MM.1S (cell line): ENCODE data around the gene NACAD.

ENCODE experiments used
- DNase-seq: peaks from one replicate; pipeline ENCODE4 v3.0.0-alpha.2; 2015
- H2AFZ ChIP-seq: fragments of 300-600 bp; sonication (generic); 2 replicates; pipeline ENCODE4 v1.6.0; 2016; ENCODE audit warnings: antibody characterized with exemption, low read length
- H3F3A ChIP-seq: fragments of 300-600 bp; sonication (generic); 2 replicates; pipeline ENCODE4 v1.6.1; 2016; ENCODE audit warnings: mild to moderate bottlenecking, antibody characterized with exemption, low read length, moderate library complexity, mixed read lengths; ENCODE audit not compliant: insufficient read depth
- H3K27ac ChIP-seq: fragments of 300-600 bp; sonication (generic); 2 replicates; pipeline ENCODE4 v1.5.1; 2016; ENCODE audit warnings: mild to moderate bottlenecking, low read length
- H3K27me3 ChIP-seq: fragments of 300-600 bp; sonication (generic); replicated peaks from 2 replicates; pipeline ENCODE4 v1.6.0; 2016; ENCODE audit warnings: low read length; ENCODE audit not compliant: insufficient read depth
- H3K36me3 ChIP-seq: fragments of 300-600 bp; sonication (generic); replicated peaks from 2 replicates; pipeline ENCODE4 v1.6.1; 2016; ENCODE audit warnings: mild to moderate bottlenecking, low read length, mixed read lengths; ENCODE audit not compliant: insufficient read depth
- H3K4me1 ChIP-seq: fragments of 300-600 bp; sonication (generic); 2 replicates; pipeline ENCODE4 v1.6.1; 2016; ENCODE audit warnings: low read length, mixed read lengths
- H3K4me2 ChIP-seq: fragments of 300-600 bp; sonication (generic); 2 replicates; pipeline ENCODE4 v1.6.0; 2016; ENCODE audit warnings: low read depth, low read length
- H3K4me3 ChIP-seq: fragments of 300-600 bp; sonication (generic); 2 replicates; pipeline ENCODE4 v1.5.1; 2016; ENCODE audit warnings: low read length, mixed read lengths
- H3K79me2 ChIP-seq: fragments of 300-600 bp; sonication (generic); 2 replicates; pipeline ENCODE4 v1.6.1; 2016; ENCODE audit warnings: mixed run types, low read length, mixed read lengths
- H3K9ac ChIP-seq: fragments of 300-600 bp; sonication (generic); 2 replicates; pipeline ENCODE4 v1.6.1; 2016; ENCODE audit warnings: low read length, mixed read lengths
- H3K9me2 ChIP-seq: fragments of 300-600 bp; sonication (generic); replicated peaks from 2 replicates; pipeline ENCODE4 v1.6.1; 2016; ENCODE audit warnings: mild to moderate bottlenecking, low read length, mixed read lengths; ENCODE audit not compliant: insufficient read depth
- H3K9me3 ChIP-seq: fragments of 300-600 bp; sonication (generic); replicated peaks from 2 replicates; pipeline ENCODE4 v1.6.1; 2016; ENCODE audit warnings: mild to moderate bottlenecking, low read length, mixed read lengths; ENCODE audit not compliant: insufficient read depth
- H4K20me1 ChIP-seq: fragments of 300-600 bp; sonication (generic); 2 replicates; pipeline ENCODE4 v1.6.1; 2016; ENCODE audit warnings: mild to moderate bottlenecking, low read length, moderate library complexity, mixed read lengths; ENCODE audit not compliant: insufficient read depth
- CTCF ChIP-seq: fragments of 300-600 bp; sonication (generic); IDR thresholded peaks from 2 replicates; pipeline ENCODE4 v1.5.1; 2016; ENCODE audit warnings: antibody characterized with exemption, low read length, mixed read lengths
- EZH2 ChIP-seq: fragments of 300-600 bp; sonication (generic); optimal IDR thresholded peaks from 2 replicates; pipeline ENCODE3; 2017; ENCODE audit warnings: low read depth, mild to moderate bottlenecking, antibody characterized with exemption, low read length, mixed read lengths
- EZH2phosphoT487 ChIP-seq: fragments of 300-600 bp; sonication (generic); IDR thresholded peaks from 2 replicates; pipeline ENCODE4 v1.6.1; 2018; ENCODE audit warnings: antibody characterized with exemption, low read length

NACAD gene

DNA sequence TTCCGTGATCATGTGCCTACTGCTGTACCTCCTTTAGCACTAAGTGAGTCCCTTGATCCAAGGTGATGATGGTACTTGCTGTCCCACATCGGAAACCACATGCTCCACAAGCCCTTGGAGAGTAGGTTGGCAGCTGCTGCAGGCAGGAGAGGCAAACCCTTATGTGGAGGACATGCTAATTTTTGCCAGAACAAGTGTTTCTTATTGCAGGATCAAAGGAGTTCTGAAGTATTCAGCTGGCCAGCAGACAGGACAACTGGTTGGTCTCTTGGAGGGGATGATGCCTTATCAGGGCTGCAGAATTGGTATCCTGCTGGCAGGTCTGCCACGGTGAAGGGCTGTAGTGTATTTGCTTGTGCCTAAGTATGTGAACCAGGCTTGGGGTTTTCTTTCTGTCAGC is 36.8 kb downstream of the NACAD start:
- Histone ChIP-seq H3K27ac (no peak overlapping the region), H3K4me1 (no peaks in the 10 kb centered on the region), H3K9me2 (no peaks in the 10 kb centered on the region), H3K36me3 (peaks cover 12% of the 10 kb centered on the region; the same call in 1 of the 2 replicates), H3K4me3 (no peak overlapping the region), H3K9me3 (no peaks in the 10 kb centered on the region), H3K27me3 (no peaks in the 10 kb centered on the region), H3K9ac (no peak overlapping the region), H2AFZ (no peak overlapping the region), H3K79me2 (peaks cover 99% of the 10 kb centered on the region), H4K20me1 (peaks cover 19% of the 10 kb centered on the region; the same call in 1 of the 2 replicates), H3K4me2 (no peak overlapping the region), H3F3A (no peaks in the 10 kb centered on the region; the same call in 1 of the 2 replicates)
- DNase-seq, result no peak
- TF ChIP-seq EZH2 (no peak), EZH2phosphoT487 (no peak), CTCF (no peak)

DNA sequence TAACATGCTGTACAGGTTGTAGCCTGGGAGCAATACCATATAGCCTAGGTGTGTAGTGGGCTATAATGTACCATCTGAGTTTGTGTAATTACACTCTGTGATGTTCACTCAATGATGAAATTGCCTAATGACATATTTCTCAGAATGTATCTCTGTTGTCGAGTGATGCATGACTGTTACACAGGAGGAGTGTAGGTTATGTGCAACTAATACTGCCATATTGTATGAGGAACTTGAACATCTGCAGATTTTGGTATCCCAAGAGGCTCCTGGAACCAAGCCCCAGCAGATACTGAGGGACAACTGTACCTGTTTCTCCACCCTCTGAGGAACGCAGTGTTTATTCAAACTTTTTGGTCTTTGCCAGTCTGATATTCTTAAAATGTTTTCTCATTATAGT is 38.6 kb downstream of the NACAD start:
- H3F3A ChIP-seq, result no peaks in the 10 kb centered on the region; the same call in 1 of the 2 replicates
- no peaks in the 10 kb centered on the region for H3K9me2 ChIP-seq
- no peaks in the 10 kb centered on the region for H3K9me3 ChIP-seq
- H3K4me3 ChIP-seq, result no peak overlapping the region
- DNase-seq, result no peak
- H3K36me3 ChIP-seq, result peaks cover 12% of the 10 kb centered on the region
- H4K20me1 ChIP-seq, result peaks cover 16% of the 10 kb centered on the region; the same call in 1 of the 2 replicates
- H3K4me2 ChIP-seq, result no peak overlapping the region
- no peak overlapping the region for H3K9ac ChIP-seq
- no peak for TF ChIP-seq CTCF
- H3K27ac ChIP-seq, result no peak overlapping the region
- no peaks in the 10 kb centered on the region for H3K27me3 ChIP-seq
- no peak overlapping the region for H2AFZ ChIP-seq
- H3K4me1 ChIP-seq, result no peaks in the 10 kb centered on the region
- H3K79me2 ChIP-seq, result peaks cover 96% of the 10 kb centered on the region

- no peaks in the 10 kb centered on the region; the same call in 1 of the 2 replicates for H3F3A ChIP-seq
- peaks cover 15% of the 10 kb centered on the region; the same call in 1 of the 2 replicates for H4K20me1 ChIP-seq
- H3K9ac ChIP-seq, result no peak overlapping the region
- H3K36me3 ChIP-seq, result peaks cover 12% of the 10 kb centered on the region
- no peak for DNase-seq
- H3K4me2 ChIP-seq, result no peak overlapping the region
- H2AFZ ChIP-seq, result no peak overlapping the region
- no peaks in the 10 kb centered on the region for H3K9me2 ChIP-seq
- peaks cover 96% of the 10 kb centered on the region for H3K79me2 ChIP-seq
- TF ChIP-seq CTCF, result no peak
- no peak for TF ChIP-seq EZH2
- TF ChIP-seq EZH2phosphoT487, result no peak
- H3K4me3 ChIP-seq, result no peak overlapping the region
- H3K4me1 ChIP-seq, result no peaks in the 10 kb centered on the region
- no peaks in the 10 kb centered on the region for H3K9me3 ChIP-seq
- no peak overlapping the region for H3K27ac ChIP-seq
- H3K27me3 ChIP-seq, result no peaks in the 10 kb centered on the region
Measured at GRCh38 chr7:45048748-45049147, 40.0 kb downstream of the NACAD start.
